ENCODE measurements around the gene KIAA0753. TPM values are rescaled to one million over a fixed set of nuclear protein-coding genes. Genes with fewer than 3 reads are reported as not detected.
"Not testable (repeated sequence)": the region's sequence is repeated elsewhere in the genome, so short reads cannot be mapped to it uniquely, and the experiment has no call there.

The KIAA0753 gene
- total and polyA plus RNA-seq, 10 of the 15 experiments (the other 5 are each of a cell fraction or from before 2014, with no cell fraction given): 2.2 to 15.2 (median 7.7) TPM

GRCh38 chr17:6658411-6658810, 17.9 kb upstream of the KIAA0753 start:
- WGBS (ENCODE audit: insufficient coverage, insufficient replicate concordance, low lambda C conversion rate, missing lambda C conversion rate): 95% methylated on average over 2 of the region's 5 CpGs
- H4K20me1 ChIP-seq (ENCODE audit: control insufficient read depth, insufficient read depth); H3K9me3 ChIP-seq (replicated peaks; ENCODE audit: control insufficient read depth, insufficient read depth, low read length); H3K27me3 ChIP-seq (replicated peaks in 1 of 2; ENCODE audit: control insufficient read depth in 2 of 2, insufficient read depth in 2 of 2, low read length in 1 of 2); POLR2A ChIA-PET; H3K27ac ChIP-seq (ENCODE audit: control insufficient read depth, insufficient read depth); CTCF ChIA-PET; H3K4me3 ChIP-seq; H3K9ac ChIP-seq (ENCODE audit: control insufficient read depth, insufficient read depth, low read length); intact Hi-C loops (cut with micrococcal nuclease; ENCODE audit: unreplicated experiment); BruUV-seq (replicated peaks); H3K36me3 ChIP-seq (ENCODE audit: control insufficient read depth in 2 of 2, insufficient read depth in 2 of 2, low read length in 1 of 2); FAIRE-seq; SMC1A ChIA-PET (ENCODE audit: uncharacterized antibody, unreplicated experiment); in situ Hi-C loops (cut with MboI); ATAC-seq; H3K4me2 ChIP-seq (ENCODE audit: control insufficient read depth, insufficient read depth); DNase-seq (ENCODE audit: low read depth, low spot score); H3K79me2 ChIP-seq (ENCODE audit: control insufficient read depth, insufficient read depth, low read length); H2AFZ ChIP-seq (ENCODE audit: control insufficient read depth, low read depth, low read length): not testable (repeated sequence)
- RAD21 ChIA-PET (ENCODE audit: unreplicated experiment): interaction anchor here (0.6 kb wide), 1 partner anchor 1630 kb away, joined by 3 read pairs; no protein-coding TSS in a partner anchor
- H3K4me1 ChIP-seq (ENCODE audit: control insufficient read depth, insufficient read depth, low read length): peaks cover 24% of the 10 kb centered on the region

DNA sequence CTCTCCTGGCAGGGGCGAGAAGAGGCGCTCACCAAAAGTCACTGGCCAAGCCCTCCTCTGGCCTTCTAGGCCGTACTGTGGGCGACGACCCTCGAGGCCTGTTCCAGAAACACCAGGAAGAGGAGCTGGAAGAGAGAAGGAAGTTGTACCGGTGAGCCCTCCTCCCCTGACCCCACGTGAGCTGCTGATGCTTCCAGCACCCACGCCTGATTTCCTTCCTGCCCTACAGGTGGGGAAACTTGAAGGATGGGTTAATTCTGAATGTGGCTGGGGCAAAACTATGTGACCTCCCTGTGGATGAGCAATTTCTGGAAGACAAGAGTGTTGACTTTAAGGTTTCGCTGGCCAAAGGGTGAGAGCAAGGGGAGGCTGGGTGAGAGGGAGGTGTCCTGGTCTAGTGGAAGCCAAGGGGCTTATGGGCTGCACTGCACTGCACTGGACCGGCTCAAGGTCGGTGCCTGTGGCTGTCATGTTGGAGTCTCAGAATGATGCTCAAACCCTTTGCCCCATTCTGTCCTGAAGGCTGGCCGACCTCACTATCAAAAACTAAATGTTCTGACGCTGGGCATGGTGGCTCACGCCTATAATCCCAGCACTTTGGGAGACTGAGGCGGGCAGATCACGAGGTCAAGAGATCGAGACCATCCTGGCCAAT, 17.2 kb upstream of the KIAA0753 start:
- Histone ChIP-seq H4K20me1 (ENCODE audit: control insufficient read depth, insufficient read depth) (no peaks in the 10 kb centered on the region), H3K4me1 (ENCODE audit: control insufficient read depth, insufficient read depth, low read length) (peaks cover 24% of the 10 kb centered on the region), H2AFZ (ENCODE audit: control insufficient read depth, low read depth, low read length) (peak overlapping the region; percentile 59), H3K9me3 (replicated peaks; ENCODE audit: control insufficient read depth, insufficient read depth, low read length) (no peaks in the 10 kb centered on the region), H3K9ac (ENCODE audit: control insufficient read depth, insufficient read depth, low read length) (no peak overlapping the region), H3K79me2 (ENCODE audit: control insufficient read depth, insufficient read depth, low read length) (no peaks in the 10 kb centered on the region), H3K27ac (ENCODE audit: control insufficient read depth, insufficient read depth) (peak overlapping the region; percentile 31), H3K4me3 (peak overlapping the region; percentile 48; the same call in 1 of the 2 replicates), H3K27me3 (replicated peaks in 1 of 2; ENCODE audit: control insufficient read depth in 2 of 2, insufficient read depth in 2 of 2, low read length in 1 of 2) (no peaks in the 10 kb centered on the region), H3K36me3 (ENCODE audit: control insufficient read depth in 2 of 2, insufficient read depth in 2 of 2, low read length in 1 of 2) (no peaks in the 10 kb centered on the region), H3K4me2 (ENCODE audit: control insufficient read depth, insufficient read depth) (peak overlapping the region; percentile 79)
- RAD21 ChIA-PET (ENCODE audit: unreplicated experiment): interaction anchor here (0.6 kb wide), 1 partner anchor 1629 kb away, joined by 3 read pairs; no protein-coding TSS in a partner anchor
- TF ChIP-seq USF1 (IDR thresholded peaks at IDR 0.05; ENCODE audit: borderline replicate concordance, extremely low read length, insufficient read depth, low read depth, low read length) (peak; percentile 24), MYC (IDR thresholded peaks at IDR 0.05; ENCODE audit: insufficient read depth, insufficient read length, insufficient replicate concordance, low read length, severe bottlenecking) (no peak)
- CTCF ChIA-PET: no interaction called here
- DNase-seq (ENCODE audit: low read depth, low spot score): no peak
- POLR2A ChIA-PET: interaction anchor here (0.5 to 0.9 kb wide), 2 partner anchors 17 to 105 kb away, joined by 3 to 5 read pairs; partner anchors contain the start of gene TXNDC17
- intact Hi-C loops (cut with micrococcal nuclease; ENCODE audit: unreplicated experiment): no loop called here
- no peak for FAIRE-seq
- ATAC-seq: peak; percentile 7
- 47% methylated on average over 18 of the region's 18 CpGs for WGBS (ENCODE audit: insufficient coverage, insufficient replicate concordance, low lambda C conversion rate, missing lambda C conversion rate)
- BruUV-seq (replicated peaks): no TSS peak
- SMC1A ChIA-PET (ENCODE audit: uncharacterized antibody, unreplicated experiment): no interaction called here
- in situ Hi-C loops (cut with MboI): no loop called here
